GM12892 (cell line): ENCODE results near the gene FAM107A.

Experiments used
- POLR2A ChIP-seq: IDR thresholded peaks from 2 replicates; pipeline ENCODE4 v1.6.1; 2011; ENCODE audit warnings: low read depth, low read length, control low read depth
- POLR2AphosphoS5 ChIP-seq: IDR thresholded peaks from 2 replicates; pipeline ENCODE4 v1.6.1; 2011; ENCODE audit warnings: low read depth, low read length, control low read depth

GRCh38 chr3:58609990-58610389 lies 32.8 kb upstream of the FAM107A start:
- no peak for TF ChIP-seq POLR2AphosphoS5
- TF ChIP-seq POLR2A, result no peak
